Heart right ventricle (tissue), 16 donors: ENCODE data around the gene ZMYND15. TPM values are rescaled to one million over a fixed set of nuclear protein-coding genes. Genes with fewer than 3 reads are reported as not detected.
"Not testable (repeated sequence)": the region's sequence is repeated elsewhere in the genome, so short reads cannot be mapped to it uniquely, and the experiment has no call there.

Source experiments
- ATAC-seq, 8 donors: fragments of 200-7000 bp; cut with Tn5 transposase; one replicate each; pipeline ENCODE4 v1.9.1; 2020; ENCODE audit warnings: mild to moderate bottlenecking in 8 of 8, moderate library complexity in 8 of 8, moderate number of reproducible peaks in 1 of 8
- DNase-seq, 2 donors: peaks; one replicate each; pipeline ENCODE4 v3.0.0-alpha.2; 2020
- H3K27ac ChIP-seq, 10 donors: fragments of 200-600 bp; sonication (generic) in 2 of 10; one replicate each; pipeline versions ENCODE4 v1.5.0 to v1.8.0; 2020 to 2022; ENCODE audit warnings: mild to moderate bottlenecking in 3 of 10
- H3K27me3 ChIP-seq, 7 donors: fragments of 200-600 bp; one replicate each; pipeline ENCODE4 v1.8.0; 2021 to 2022; ENCODE audit warnings: mild to moderate bottlenecking in 2 of 7
- H3K36me3 ChIP-seq, 9 donors: fragments of 200-600 bp; sonication (generic) in 1 of 9; one replicate each; pipeline versions ENCODE4 v1.5.0 to v1.8.0; 2020 to 2022; ENCODE audit warnings: mild to moderate bottlenecking in 2 of 9
- H3K4me1 ChIP-seq, 9 donors: fragments of 200-600 bp; sonication (generic) in 1 of 9; one replicate each; pipeline versions ENCODE4 v1.5.0 to v1.8.0; 2020 to 2022; ENCODE audit warnings: mild to moderate bottlenecking in 4 of 9
- H3K4me3 ChIP-seq, 10 donors: fragments of 200-600 bp; sonication (generic) in 2 of 10; one replicate each; pipeline versions ENCODE4 v1.5.0 to v1.8.0; 2020 to 2022; ENCODE audit warnings: mild to moderate bottlenecking in 7 of 10, moderate library complexity in 2 of 10
- H3K9me3 ChIP-seq, 11 donors: fragments of 200-600 bp in 10 of 11; sonication (generic) in 2 of 11; one replicate each; pipeline versions ENCODE4 v1.5.0 to v1.8.0; 2013 to 2022; ENCODE audit warnings: mild to moderate bottlenecking in 2 of 11, control low read depth in 1 of 11, moderate library complexity in 1 of 11
- CTCF ChIP-seq, 9 donors: fragments of 200-600 bp; sonication (generic) in 2 of 9; IDR thresholded peaks; one replicate each; pipeline versions ENCODE4 v1.5.0 to v1.8.0; 2021 to 2022; ENCODE audit warnings: antibody characterized with exemption in 9 of 9, mild to moderate bottlenecking in 5 of 9, moderate library complexity in 1 of 9
- WGBS, 2 donors: extraction: QIAGEN DNeasy Blood & Tissue Kit; methylation state at CpG; one replicate each; pipeline ENCODE4 v1.1.7; 2013; ENCODE audit warnings: inconsistent platforms in 1 of 2; 5-methylcytosine and 5-hydroxymethylcytosine counted together
- intact Hi-C, 10 donors: fragments of 100-400 bp; cut with DNase I; formaldehyde crosslinking; loops; one replicate each; pipeline versions ENCODE4 v1.11.1 to v1.14.2; 2022
- polyA plus RNA-seq, 2 donors: library from polyadenylated mRNA; stranded (reverse); fragments of 200-250 nt; gene quantifications; one replicate each; pipeline ENCODE4 v1.2.3, GENCODE V29; 2013
- total RNA-seq, 10 donors: library from RNA; stranded (reverse); fragmentation: NEBNext Ultra II Directional in 3 of 10; extraction: Animal tissue kit (Norgen Biotek cat#: 25700) in 3 of 10; gene quantifications; one replicate each; pipeline versions ENCODE4 v1.2.1 to v1.2.4, GENCODE V29; 2021 to 2023
- donor health status: Arrhythmogenic right ventricular cardiomyopathy.
- donor health status: ischemic (EF 13 %, LVEDD 7.1; RV severe dilation, severe dysfunction).
- donor health status: healthy with polysubstance abuse.
- donor health status: DM: no; HTN: yes; CAD: no.
- donor health status: DM: no; HTN: no; CAD: no.
- donor health status: ischemic (EF 25% LVEDD 6.9; RV normal size, moderate dysfunction).
- donor health status: ischemic (EF 25% LVEDD 5.7; RV mildly dilated, moderate dysfunction).
- donor health status: healthy.
- donor health status: DM: yes; HTN: yes; CAD: no.
- donor health status: Ischemic cardiomyopathy.
- donor health status: ischemic (EF 35%, LVEDD 5.7; RV mildly dilated, moderate dysfunction).
- donor health status: nonischemic (EF 11% LVEDD 7.7; RV severe dilation, severe dysfunction).
- donor health status: DM: yes; HTN: yes; CAD: no.
- donor health status: PGD.
- donor health status: ischemic (EF 29% LVEDD 5.4; RV normal size, mild dysfunction).
- donor health status: nonischemic (EF 23%, LVEDD 6.1; RV moderate dilation, normal function).

ZMYND15 gene
- total and polyA plus RNA-seq, 12 donors, result 0.15 to 2.1 (median 0.32) TPM; not detected in 1

DNA sequence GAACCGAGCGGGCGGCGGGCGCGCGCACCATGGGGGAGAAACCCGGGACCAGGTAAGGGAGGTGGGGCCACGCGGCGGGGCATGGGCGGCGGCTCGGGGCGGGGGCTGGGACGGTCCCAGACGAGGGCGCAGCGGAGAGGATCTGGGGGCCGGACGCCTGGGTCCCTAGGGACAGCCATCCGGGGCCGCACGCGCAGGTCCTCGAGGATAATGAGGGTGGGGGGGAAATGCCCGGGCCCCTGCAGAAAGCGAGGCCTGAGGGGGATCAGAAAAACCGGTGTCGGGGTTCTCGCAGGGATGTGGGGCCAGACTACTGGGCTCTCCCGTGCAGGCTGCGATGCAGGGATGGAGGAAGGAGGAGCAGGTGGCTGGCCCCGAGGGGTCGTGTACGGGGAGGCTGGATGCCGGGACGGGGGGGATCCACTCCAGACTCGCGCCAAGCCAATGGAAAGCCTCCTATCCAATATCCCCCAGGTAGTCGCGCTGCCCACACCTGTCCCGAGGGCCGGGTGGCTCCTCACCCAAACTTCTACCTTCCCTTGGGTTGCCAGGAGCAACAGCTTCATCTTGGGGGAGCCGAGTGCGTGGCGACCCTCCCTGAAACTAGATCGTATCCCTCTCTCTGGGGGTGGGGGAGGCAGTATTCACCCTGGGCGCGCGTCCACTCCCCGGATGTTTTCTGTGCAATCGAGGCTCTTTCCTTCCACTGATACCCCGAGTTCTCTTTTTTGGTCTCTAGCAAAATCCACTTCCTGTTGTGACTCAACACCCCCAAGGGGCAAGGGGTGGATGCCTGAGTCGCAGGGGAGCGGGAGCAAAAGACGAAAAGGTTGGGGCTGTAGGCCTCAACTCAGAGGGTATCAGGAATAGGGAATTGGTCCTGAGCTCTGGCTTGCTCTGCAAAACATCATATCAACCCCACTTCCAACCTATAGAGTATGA, 28.7 kb upstream of the ZMYND15 start:
- Histone ChIP-seq H3K4me3 (peak overlapping the region; percentile 12 to 85 (median 72)), H3K27ac (peak overlapping the region in 9 of 10 donors; percentile 53 to 99 (median 80)), H3K27me3 (no peaks in the 10 kb centered on the region), H3K9me3 (no peaks in the 10 kb centered on the region), H3K36me3 (peaks cover 0 to 8% (median 0%) of the 10 kb centered on the region in 9 donors), H3K4me1 (peaks cover 4 to 51% (median 13%) of the 10 kb centered on the region in 9 donors)
- no peak for DNase-seq
- WGBS, 2 donors, result 13 to 14% methylated on average over 48 to 57 of the region's 57 CpGs
- no peak for TF ChIP-seq CTCF (IDR thresholded peaks at IDR 0.05)
- intact Hi-C loops, result loop anchor here in 5 of 10 donors (1.0 to 5.0 kb wide), 6 partner anchors 20 to 191 kb away; partner anchors contain the start of genes GLTPD2 (in 2 of the 5), VMO1 (in 2 of the 5), CHRNE (in 1 of the 5) and MED11 (in 1 of the 5)
- ATAC-seq, result peak in 4 of 8 donors; percentile 1 to 8 (median 2)

- no peak for TF ChIP-seq CTCF (IDR thresholded peaks at IDR 0.05)
- Histone ChIP-seq H3K4me3 (peak overlapping the region in 7 of 10 donors; percentile 18 to 79 (median 69)), H3K27ac (peak overlapping the region in 6 of 10 donors; percentile 72 to 99 (median 81)), H3K4me1 (peaks cover 4 to 53% (median 13%) of the 10 kb centered on the region in 9 donors), H3K27me3 (no peaks in the 10 kb centered on the region), H3K36me3 (peaks cover 0 to 15% (median 0%) of the 10 kb centered on the region in 9 donors), H3K9me3 (no peaks in the 10 kb centered on the region)
- intact Hi-C loops, result loop anchor here in 4 of 10 donors (2.0 to 5.0 kb wide), 4 partner anchors 76 to 191 kb away; partner anchors contain the start of genes GLTPD2 (in 2 of the 4), VMO1 (in 2 of the 4) and CHRNE (in 1 of the 4)
- DNase-seq (peak in 1 of 2 donors; percentile 45), ATAC-seq (peak in 2 of 8 donors; percentile 4 to 10)
- 56 to 71% methylated on average over 6 of the region's 6 CpGs for WGBS, 2 donors
Observed at GRCh38 chr17:4711661-4712181, 27.9 kb upstream of the ZMYND15 start.

DNA sequence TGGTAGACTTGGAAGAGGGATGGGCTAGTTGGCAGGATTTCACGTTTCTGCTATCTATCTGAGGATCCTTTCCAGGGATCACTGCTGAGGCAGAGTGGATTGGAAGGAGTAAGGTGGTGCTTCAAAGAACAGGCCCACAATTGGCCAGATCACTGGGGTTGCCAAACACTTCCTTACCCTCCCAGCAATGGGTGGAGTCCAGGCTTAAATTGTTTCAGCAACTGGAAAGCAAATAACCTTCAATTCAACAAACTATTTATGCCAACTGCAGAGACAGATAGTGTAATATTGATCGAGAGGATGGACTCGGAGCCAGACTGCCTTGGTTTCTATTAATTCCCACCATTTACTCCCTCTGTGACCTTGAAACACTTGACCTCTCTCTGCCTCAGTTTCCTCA, 27.1 kb upstream of the ZMYND15 start:
- ATAC-seq, result no peak
- DNase-seq, result no peak
- intact Hi-C loops, result loop anchor here in 4 of 10 donors (5.0 kb wide), 3 partner anchors 75 to 190 kb away; partner anchors contain the start of genes GLTPD2 (in 2 of the 4), VMO1 (in 2 of the 4) and CHRNE (in 1 of the 4)
- 85 to 88% methylated on average over 3 of the region's 3 CpGs for WGBS, 2 donors
- no peak for TF ChIP-seq CTCF (IDR thresholded peaks at IDR 0.05)
- peaks cover 4 to 53% (median 13%) of the 10 kb centered on the region in 9 donors for H3K4me1 ChIP-seq
- H3K4me3 ChIP-seq, result peak overlapping the region in 4 of 10 donors; percentile 18 to 79 (median 72)
- no peaks in the 10 kb centered on the region for H3K9me3 ChIP-seq
- peak overlapping the region in 3 of 10 donors; percentile 72 to 99 (median 82) for H3K27ac ChIP-seq
- H3K36me3 ChIP-seq, result peaks cover 0 to 23% (median 0%) of the 10 kb centered on the region in 9 donors
- H3K27me3 ChIP-seq, result no peaks in the 10 kb centered on the region

DNA sequence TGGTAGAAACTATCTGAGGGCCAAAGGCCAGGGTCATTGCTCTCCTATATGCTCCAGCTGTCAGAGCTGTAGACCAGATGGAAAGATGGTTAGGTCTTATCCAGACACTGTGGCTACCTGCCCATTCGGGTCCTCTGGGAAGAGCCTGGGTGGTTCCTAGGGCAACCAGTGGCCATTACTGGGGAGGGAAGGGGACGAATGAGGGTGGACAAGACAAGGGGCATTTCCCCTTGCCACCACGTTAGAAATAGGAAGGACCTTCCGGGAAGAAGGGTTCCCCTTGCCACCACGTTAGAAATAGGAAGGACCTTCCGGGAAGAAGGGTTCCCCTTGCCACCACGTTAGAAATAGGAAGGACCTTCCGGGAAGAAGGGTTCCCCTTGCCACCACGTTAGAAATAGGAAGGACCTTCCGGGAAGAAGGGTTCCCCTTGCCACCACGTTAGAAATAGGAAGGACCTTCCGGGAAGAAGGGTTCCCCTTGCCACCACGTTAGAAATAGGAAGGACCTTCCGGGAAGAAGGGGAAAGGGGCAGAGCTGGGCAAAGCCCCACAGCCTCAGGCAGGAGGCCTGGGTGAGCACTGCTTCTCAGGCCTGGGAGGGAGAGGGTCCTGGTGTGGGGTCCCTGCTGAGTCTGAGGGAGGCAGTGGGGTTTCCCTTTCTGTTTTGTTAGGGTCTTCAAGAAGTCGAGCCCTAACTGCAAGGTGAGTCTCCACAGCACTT, 25.1 kb upstream of the ZMYND15 start:
- H3K4me3 ChIP-seq, result peak overlapping the region in 1 of 10 donors; percentile 38
- peaks cover 4 to 51% (median 15%) of the 10 kb centered on the region in 9 donors for H3K4me1 ChIP-seq
- whole genome bisulfite sequencing, 2 donors, result 83 to 84% methylated on average over 9 of the region's 15 CpGs
- intact Hi-C loops, result loop anchor here in 4 of 10 donors (5.0 kb wide), 3 partner anchors 73 to 188 kb away; partner anchors contain the start of genes GLTPD2 (in 2 of the 4), VMO1 (in 2 of the 4) and CHRNE (in 1 of the 4)
- peaks cover 0 to 43% (median 0%) of the 10 kb centered on the region in 9 donors for H3K36me3 ChIP-seq
- H3K9me3 ChIP-seq, DNase-seq, H3K27me3 ChIP-seq, ATAC-seq: not testable (repeated sequence)
- peak overlapping the region in 3 of 10 donors; percentile 15 to 99 (median 58) for H3K27ac ChIP-seq
